GM10266 (cell line): Measurements from ENCODE around the gene EPB41L2.
"Not testable (repeated sequence)": the region's sequence is repeated elsewhere in the genome, so short reads cannot be mapped to it uniquely, and the experiment has no call there.

Experiments
- DNase-seq: peaks from one replicate; pipeline ENCODE4 v3.0.0; 2012; ENCODE audit errors: extremely low spot score
- CTCF ChIP-seq: IDR thresholded peaks from 2 replicates; pipeline ENCODE4 v1.5.1; 2012; ENCODE audit warnings: mild to moderate bottlenecking, low read depth; ENCODE audit not compliant: control insufficient read depth, insufficient read depth; ENCODE audit errors: missing control alignments

EPB41L2 gene

GRCh38 chr6:130991422-130992137 is 71.5 kb downstream of the EPB41L2 start:
- DNase-seq, result no peak
- TF ChIP-seq CTCF, result no peak

GRCh38 chr6:130987539-130987938 is 75.5 kb downstream of the EPB41L2 start:
- DNase-seq, result not testable (repeated sequence)

- no peak for TF ChIP-seq CTCF
- no peak for DNase-seq
Observed at GRCh38 chr6:130985115-130985514, 77.9 kb downstream of the EPB41L2 start.

- no peak for TF ChIP-seq CTCF
- no peak for DNase-seq
Observed at GRCh38 chr6:130982941-130983456, 80.0 kb downstream of the EPB41L2 start.

- DNase-seq, result no peak
Observed at GRCh38 chr6:130982135-130982534, 80.9 kb downstream of the EPB41L2 start.

GRCh38 chr6:130981409-130981808 is 81.6 kb downstream of the EPB41L2 start:
- TF ChIP-seq CTCF, result no peak
- DNase-seq, result no peak

More at GRCh38 chr6:130982135-130982534, 80.9 kb downstream of the EPB41L2 start:
- TF ChIP-seq CTCF, result no peak

GRCh38 chr6:130980310-130981032 is 82.6 kb downstream of the EPB41L2 start:
- TF ChIP-seq CTCF, result no peak
- DNase-seq, result no peak
